ENCODE data around the gene CD300LG. TPM values are rescaled to one million over a fixed set of nuclear protein-coding genes. Genes with fewer than 3 reads are reported as not detected.

The CD300LG gene
- total and polyA plus RNA-seq, 2 experiments from 2014 or later: not detected

GRCh38 chr17:43805117-43805516 lies 41.9 kb upstream of the CD300LG start (continued):
- TF ChIP-seq REST (IDR thresholded peaks at IDR 0.05; ENCODE audit: unreplicated experiment): no peak
- TF ChIP-seq STAT1 (IDR thresholded peaks at IDR 0.05; ENCODE audit: unreplicated experiment): no peak
- no peak for TF ChIP-seq ZNF331 (CRISPR knock-in tag; IDR thresholded peaks at IDR 0.05; ENCODE audit: low read depth)
- no peak for TF ChIP-seq EZH2phosphoT487 (IDR thresholded peaks at IDR 0.05; ENCODE audit: unreplicated experiment)
- no peak for TF ChIP-seq POLR2AphosphoS5 (IDR thresholded peaks at IDR 0.05; ENCODE audit: low read depth)
- no peak for TF ChIP-seq CTCF (conservative IDR thresholded peaks at IDR 0.05; ENCODE audit: low read depth in 2 of 2)

GRCh38 chr17:43808076-43808475 lies 38.9 kb upstream of the CD300LG start:
- H3K4me3 Mint-ChIP-seq: no peak overlapping the region
- DNase-seq (ENCODE audit: low spot score): no peak
- peaks cover 36% of the 10 kb centered on the region for H3K4me1 Mint-ChIP-seq
- Histone ChIP-seq H3K36me3 (ENCODE audit: insufficient read depth) (no peaks in the 10 kb centered on the region), H3K27ac (ENCODE audit: low read depth) (no peak overlapping the region), H3K79me2 (replicated peaks; ENCODE audit: insufficient read depth) (no peaks in the 10 kb centered on the region), H3K4me2 (no peak overlapping the region), H3F3A (replicated peaks; ENCODE audit: low read depth) (no peaks in the 10 kb centered on the region; the same call in 1 of the 2 replicates), H4K20me1 (replicated peaks; ENCODE audit: insufficient read depth) (no peaks in the 10 kb centered on the region), H3K27me3 (ENCODE audit: insufficient read depth) (no peaks in the 10 kb centered on the region), H3K4me1 (ENCODE audit: insufficient read depth) (peaks cover 16% of the 10 kb centered on the region), H3K4me3 (no peak overlapping the region), H2AFZ (no peak overlapping the region), H3K9me2 (ENCODE audit: insufficient read depth) (no peaks in the 10 kb centered on the region)
- H3K36me3 Mint-ChIP-seq (ENCODE audit: low read depth): peaks cover 15% of the 10 kb centered on the region; the same call in 2 of the 3 replicates
- no peak overlapping the region for H3K27ac Mint-ChIP-seq
- H3K27me3 Mint-ChIP-seq (ENCODE audit: insufficient read depth, low read depth, poor library complexity): peaks cover 5% of the 10 kb centered on the region
- no peaks in the 10 kb centered on the region for H3K9me3 Mint-ChIP-seq
- ATAC-seq: no peak
- TF ChIP-seq EZH2phosphoT487 (IDR thresholded peaks at IDR 0.05; ENCODE audit: unreplicated experiment) (no peak), ZNF331 (CRISPR knock-in tag; IDR thresholded peaks at IDR 0.05; ENCODE audit: low read depth) (no peak), STAT1 (IDR thresholded peaks at IDR 0.05; ENCODE audit: unreplicated experiment) (no peak), CREB1 (CRISPR knock-in tag; IDR thresholded peaks at IDR 0.05; ENCODE audit: low read depth) (no peak), POLR2AphosphoS5 (IDR thresholded peaks at IDR 0.05; ENCODE audit: low read depth) (no peak), NANOG (IDR thresholded peaks at IDR 0.05; ENCODE audit: borderline replicate concordance) (no peak), ZNF462 (CRISPR knock-in tag; IDR thresholded peaks at IDR 0.05) (no peak), REST (IDR thresholded peaks at IDR 0.05; ENCODE audit: unreplicated experiment) (no peak)

Measured in GM23338 (cell line).